Breast epithelium (tissue), 4 donors: Measurements from ENCODE around the gene LEKR1. TPM values are rescaled to one million over a fixed set of nuclear protein-coding genes. Genes with fewer than 3 reads are reported as not detected.

Experiments
- DNase-seq, 2 donors: peaks; one replicate each; pipeline ENCODE4 v3.0.0-alpha.2; 2019; ENCODE audit warnings: low spot score in 2 of 2
- H3K27ac ChIP-seq, 2 donors: fragments of 200-600 bp; sonication (generic) in 1 of 2; one replicate each; pipeline ENCODE4 v1.5.1; 2016 to 2019; ENCODE audit warnings: mild to moderate bottlenecking in 1 of 2
- H3K27me3 ChIP-seq, 2 donors: fragments of 200-600 bp; sonication (generic) in 1 of 2; one replicate each; pipeline versions ENCODE4 v1.5.1 to v1.6.0; 2017 to 2019; ENCODE audit warnings: control low read depth in 1 of 2, mild to moderate bottlenecking in 1 of 2
- H3K36me3 ChIP-seq: fragments of 200-600 bp; one replicate; pipeline ENCODE4 v1.5.1; 2019
- H3K4me1 ChIP-seq, 2 donors: fragments of 200-600 bp; sonication (generic); one replicate each; pipeline ENCODE4 v1.5.1; 2016 to 2019; ENCODE audit warnings: control low read depth in 1 of 2
- H3K4me3 ChIP-seq, 3 donors: fragments of 200-600 bp; sonication (generic); 1 replicate in 2 of 3; 2 replicates in 1 of 3; pipeline ENCODE4 v1.5.1; 2016 to 2019; ENCODE audit warnings: mild to moderate bottlenecking in 3 of 3, moderate library complexity in 2 of 3
- H3K9me3 ChIP-seq, 2 donors: fragments of 200-600 bp; sonication (generic) in 1 of 2; one replicate each; pipeline ENCODE4 v1.5.1; 2016 to 2019; ENCODE audit warnings: control low read depth in 1 of 2
- POLR2A ChIP-seq: fragments of 450-650 bp; IDR thresholded peaks from one replicate; pipeline ENCODE4 v1.6.1; 2016; ENCODE audit warnings: antibody characterized with exemption, mild to moderate bottlenecking, moderate library complexity
- POLR2AphosphoS5 ChIP-seq, 3 donors: sonication (generic); formaldehyde crosslinking; IDR thresholded peaks; one replicate each; pipeline ENCODE4 v1.6.1; 2017; ENCODE audit warnings: antibody characterized with exemption in 3 of 3
- intact Hi-C: fragments of 100-400 bp; cut with DNase I; formaldehyde crosslinking; loops from one replicate; pipeline ENCODE4 v1.15.1; 2023; ENCODE audit warnings: low total_unique reads
- total RNA-seq, 3 donors: library from RNA; depleted of rRNA; stranded (reverse); fragments of >200 nt; gene quantifications; one replicate each; pipeline ENCODE4 v1.1.0, GENCODE V29; 2016
- TF ChIP-seq, protein P1 (sequence below), 3 donors: fragments of 450-650 bp; IDR thresholded peaks; one replicate each; pipeline ENCODE4 v1.5.1; 2016 to 2017; ENCODE audit warnings: antibody characterized with exemption in 3 of 3, mild to moderate bottlenecking in 3 of 3, moderate library complexity in 3 of 3

Gene LEKR1
- total RNA-seq, 3 donors from 2014 or later, result 1.6 to 8.0 (median 2.3) TPM

DNA sequence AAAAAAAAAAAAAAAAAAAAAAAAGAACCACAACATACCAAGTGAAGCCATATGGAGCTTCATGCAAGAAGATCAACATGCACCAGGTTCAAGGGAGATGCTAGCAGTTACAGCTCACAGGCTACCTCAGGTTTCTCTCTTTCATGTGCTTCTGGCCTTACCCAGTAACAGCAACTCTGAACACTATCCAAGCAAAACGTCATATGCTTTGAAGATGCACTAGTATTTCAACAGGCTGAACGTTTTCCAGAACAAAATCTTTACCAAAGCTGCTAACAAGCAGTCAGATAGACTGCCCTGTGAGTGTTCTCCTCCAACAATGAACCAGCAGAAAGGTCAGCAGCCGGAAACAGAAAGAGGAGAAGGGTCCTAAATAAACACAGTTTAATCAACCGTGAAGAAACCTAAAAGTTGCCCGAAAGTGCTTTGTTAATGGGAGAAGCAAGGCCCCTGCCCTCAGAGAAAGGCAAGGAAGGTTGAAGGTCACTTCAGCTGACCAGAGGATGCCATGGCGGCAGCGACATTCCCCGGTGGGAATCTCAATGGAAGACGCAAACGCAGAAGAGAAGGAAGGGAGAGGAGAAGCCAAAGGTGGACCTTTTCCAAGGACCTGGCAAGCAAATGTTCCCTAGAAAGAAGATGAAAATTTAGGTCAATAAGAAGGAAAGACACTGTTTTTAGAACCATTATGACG, 253.7 kb downstream of the LEKR1 start:
- no peak for DNase-seq
- Histone ChIP-seq H3K36me3 (no peaks in the 10 kb centered on the region), H3K9me3 (no peaks in the 10 kb centered on the region), H3K4me3 (no peak overlapping the region), H3K27ac (no peak overlapping the region), H3K4me1 (peaks cover 0 to 5% of the 10 kb centered on the region in 2 donors), H3K27me3 (no peaks in the 10 kb centered on the region)
- intact Hi-C loops, result loop anchor here (10.0 kb wide), 1 partner anchor 405 kb away; the partner anchor contains the start of gene TIPARP
- TF ChIP-seq, protein P1, sequence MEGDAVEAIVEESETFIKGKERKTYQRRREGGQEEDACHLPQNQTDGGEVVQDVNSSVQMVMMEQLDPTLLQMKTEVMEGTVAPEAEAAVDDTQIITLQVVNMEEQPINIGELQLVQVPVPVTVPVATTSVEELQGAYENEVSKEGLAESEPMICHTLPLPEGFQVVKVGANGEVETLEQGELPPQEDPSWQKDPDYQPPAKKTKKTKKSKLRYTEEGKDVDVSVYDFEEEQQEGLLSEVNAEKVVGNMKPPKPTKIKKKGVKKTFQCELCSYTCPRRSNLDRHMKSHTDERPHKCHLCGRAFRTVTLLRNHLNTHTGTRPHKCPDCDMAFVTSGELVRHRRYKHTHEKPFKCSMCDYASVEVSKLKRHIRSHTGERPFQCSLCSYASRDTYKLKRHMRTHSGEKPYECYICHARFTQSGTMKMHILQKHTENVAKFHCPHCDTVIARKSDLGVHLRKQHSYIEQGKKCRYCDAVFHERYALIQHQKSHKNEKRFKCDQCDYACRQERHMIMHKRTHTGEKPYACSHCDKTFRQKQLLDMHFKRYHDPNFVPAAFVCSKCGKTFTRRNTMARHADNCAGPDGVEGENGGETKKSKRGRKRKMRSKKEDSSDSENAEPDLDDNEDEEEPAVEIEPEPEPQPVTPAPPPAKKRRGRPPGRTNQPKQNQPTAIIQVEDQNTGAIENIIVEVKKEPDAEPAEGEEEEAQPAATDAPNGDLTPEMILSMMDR (IDR thresholded peaks at IDR 0.05), result no peak
- TF ChIP-seq POLR2A (no peak), POLR2AphosphoS5 (IDR thresholded peaks at IDR 0.05) (no peak)

DNA sequence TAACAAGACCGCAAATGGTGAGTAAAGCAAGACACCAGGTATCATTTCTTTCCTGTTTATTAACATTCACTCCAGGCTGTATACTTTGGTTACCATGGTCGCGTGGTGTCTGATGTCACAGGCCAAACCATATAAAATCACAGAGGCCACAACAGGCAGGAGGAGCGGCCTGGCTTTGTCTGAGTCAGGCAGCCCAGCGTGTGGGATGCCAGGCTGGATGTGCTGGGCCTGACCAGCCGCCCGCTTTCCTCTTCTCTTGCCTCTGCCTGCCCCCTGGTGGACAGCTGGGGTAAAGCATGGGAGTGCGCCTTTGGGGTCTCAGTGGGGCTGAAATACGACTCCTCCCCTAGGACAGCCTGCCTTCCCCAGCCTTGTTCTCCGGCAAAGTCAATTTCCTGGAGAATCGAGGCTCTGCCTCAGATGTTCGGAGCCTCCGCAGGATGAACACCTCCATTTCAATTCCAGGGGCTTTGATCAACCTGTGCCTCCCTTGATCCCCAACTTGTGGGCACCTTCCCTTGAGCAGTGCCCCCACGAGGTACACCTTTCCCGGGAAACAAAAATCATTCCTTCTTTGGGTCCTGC, 255.6 kb downstream of the LEKR1 start:
- Histone ChIP-seq H3K27ac (peak overlapping the region; percentile 2 to 60), H3K4me1 (peaks cover 0 to 5% of the 10 kb centered on the region in 2 donors)
- intact Hi-C loops, result loop anchor here (10.0 kb wide), 1 partner anchor 407 kb away; the partner anchor contains the start of gene TIPARP

DNA sequence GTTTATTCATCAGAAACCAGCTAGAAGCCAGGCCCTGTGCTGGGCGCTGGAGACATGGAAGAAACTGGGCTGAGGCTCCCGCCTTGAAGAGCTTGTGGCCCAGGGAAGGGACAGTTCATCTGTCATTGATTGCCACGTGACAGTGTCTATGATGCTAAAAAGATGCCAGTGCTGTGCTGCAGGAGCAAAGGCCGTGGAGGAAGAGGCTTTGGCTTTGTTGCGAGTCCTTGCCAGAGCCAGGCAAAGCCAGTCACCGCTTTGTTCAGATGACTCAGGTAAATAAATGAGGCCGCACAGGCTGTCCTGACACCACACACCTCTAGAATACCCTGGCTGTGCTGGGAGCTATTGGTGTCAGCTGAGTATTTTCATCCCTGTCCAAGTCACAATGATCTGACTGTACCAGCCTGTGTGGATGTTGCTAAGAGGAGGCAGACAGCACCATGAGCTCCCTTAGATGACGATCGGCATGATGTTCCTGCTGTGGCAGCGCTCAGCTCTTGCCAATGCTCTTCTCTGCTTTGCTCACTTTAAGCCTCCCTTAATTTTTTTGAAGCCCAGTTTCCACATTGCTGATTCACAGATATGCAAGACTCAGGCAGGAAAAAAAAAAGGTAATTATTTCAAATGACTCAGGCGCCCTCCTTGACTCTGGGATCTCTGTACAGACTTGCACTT, 256.3 kb downstream of the LEKR1 start:
- intact Hi-C loops, result loop anchor here (10.0 kb wide), 1 partner anchor 408 kb away; the partner anchor contains the start of gene TIPARP
- no peaks in the 10 kb centered on the region for H3K9me3 ChIP-seq
- DNase-seq, result no peak
- H3K27ac ChIP-seq, result no peak overlapping the region
- H3K4me1 ChIP-seq, result peaks cover 0 to 5% of the 10 kb centered on the region in 2 donors
- TF ChIP-seq, protein P1 (IDR thresholded peaks at IDR 0.05), result no peak
- TF ChIP-seq POLR2AphosphoS5 (IDR thresholded peaks at IDR 0.05) (no peak), POLR2A (no peak)
- H3K36me3 ChIP-seq, result no peaks in the 10 kb centered on the region
- no peaks in the 10 kb centered on the region for H3K27me3 ChIP-seq
- H3K4me3 ChIP-seq, result no peak overlapping the region

More for the DNA sequence above, 255.6 kb downstream of the LEKR1 start:
- H3K9me3 ChIP-seq, result no peaks in the 10 kb centered on the region
- H3K36me3 ChIP-seq, result no peaks in the 10 kb centered on the region
- peak overlapping the region in 1 of 3 donors; percentile 19 for H3K4me3 ChIP-seq
- DNase-seq, result peak; percentile 84 to 88
- H3K27me3 ChIP-seq, result no peaks in the 10 kb centered on the region
- TF ChIP-seq POLR2A (no peak), POLR2AphosphoS5 (IDR thresholded peaks at IDR 0.05) (peak; percentile 37 to 54 (median 41))
- TF ChIP-seq, protein P1 (IDR thresholded peaks at IDR 0.05), result peak; percentile 99

DNA sequence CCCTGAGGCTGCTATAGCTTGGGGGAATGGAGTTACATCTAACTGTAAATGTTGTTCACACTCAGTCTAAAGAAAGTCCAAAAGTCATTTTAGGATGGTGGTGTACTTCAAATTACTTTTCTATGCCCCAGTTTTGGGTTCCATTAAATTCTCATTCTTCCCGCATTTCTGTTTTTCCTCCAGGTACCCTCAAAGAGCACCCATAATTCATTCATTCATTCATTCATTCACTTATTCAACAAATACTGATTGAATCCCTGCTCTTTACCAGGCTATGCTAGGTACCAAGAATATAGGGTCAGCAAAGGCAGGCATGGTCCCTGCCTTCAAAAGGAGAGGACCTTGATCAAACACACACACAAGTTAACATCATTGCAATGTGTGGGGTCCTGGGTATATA, 257.7 kb downstream of the LEKR1 start:
- Histone ChIP-seq H3K27ac (no peak overlapping the region), H3K36me3 (no peaks in the 10 kb centered on the region), H3K27me3 (no peaks in the 10 kb centered on the region), H3K9me3 (no peaks in the 10 kb centered on the region), H3K4me3 (no peak overlapping the region), H3K4me1 (peaks cover 8 to 13% of the 10 kb centered on the region in 2 donors)
- TF ChIP-seq, protein P1 (IDR thresholded peaks at IDR 0.05), result no peak
- TF ChIP-seq POLR2A (no peak), POLR2AphosphoS5 (IDR thresholded peaks at IDR 0.05) (no peak)
- no peak for DNase-seq
- intact Hi-C loops, result loop anchor here (10.0 kb wide), 1 partner anchor 409 kb away; the partner anchor contains the start of gene TIPARP
